ENCODE data around the gene ZBTB7B.

The ZBTB7B gene

GRCh38 chr1:155004352-155005075 is 1.9 kb downstream of the ZBTB7B start:
- no peak for TF ChIP-seq CTCF (IDR thresholded peaks at IDR 0.05)

DNA sequence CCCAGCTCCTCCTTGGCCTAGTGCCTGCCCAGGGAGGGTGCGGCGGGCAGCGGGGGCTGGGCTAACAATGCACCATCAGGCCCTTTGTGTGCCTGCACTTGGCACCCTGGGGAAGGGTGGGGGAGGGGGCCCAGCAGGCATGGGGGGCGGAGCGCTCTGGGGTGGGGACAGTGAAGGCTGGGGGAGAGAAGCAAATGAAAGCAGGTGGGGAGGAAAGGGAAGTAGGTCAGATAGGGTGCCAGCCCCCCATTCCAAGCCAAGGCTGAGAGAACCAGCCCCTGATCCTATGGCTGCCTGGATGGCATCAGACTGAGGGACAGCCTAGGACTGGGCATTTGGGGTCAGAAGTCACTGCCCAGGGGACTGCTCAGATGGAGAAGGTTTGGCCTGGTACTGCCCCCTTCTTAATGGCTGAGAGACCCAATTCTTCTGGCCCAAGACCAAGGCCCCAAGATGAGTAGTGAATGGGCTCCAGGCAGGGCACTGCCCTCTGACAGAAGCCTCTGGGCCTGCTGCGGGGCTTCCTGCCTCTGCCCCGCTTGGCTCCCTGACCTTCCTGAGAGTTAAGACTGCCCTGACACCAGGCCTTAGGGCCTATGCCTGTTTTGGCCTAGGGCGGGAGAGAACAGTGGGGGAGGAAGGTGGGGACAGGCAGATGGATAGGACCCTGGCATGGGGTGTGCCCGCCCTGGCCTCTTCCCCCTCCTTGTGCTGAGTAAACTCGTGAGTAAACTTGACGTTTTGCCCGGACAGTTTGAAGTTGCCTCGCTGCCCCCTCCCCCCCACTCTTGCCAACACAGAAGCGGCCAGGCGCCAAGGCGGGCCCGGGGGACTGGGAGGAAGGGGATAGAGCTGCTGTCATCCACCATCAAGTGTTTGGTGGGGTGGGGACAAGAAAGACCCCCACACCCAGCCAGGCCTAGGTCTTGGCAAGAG is 2.7 kb downstream of the ZBTB7B start:
- no peak for TF ChIP-seq CTCF (IDR thresholded peaks at IDR 0.05)

- no peak for TF ChIP-seq CTCF (IDR thresholded peaks at IDR 0.05)
Measured at GRCh38 chr1:155006601-155007101, 4.0 kb downstream of the ZBTB7B start.

DNA sequence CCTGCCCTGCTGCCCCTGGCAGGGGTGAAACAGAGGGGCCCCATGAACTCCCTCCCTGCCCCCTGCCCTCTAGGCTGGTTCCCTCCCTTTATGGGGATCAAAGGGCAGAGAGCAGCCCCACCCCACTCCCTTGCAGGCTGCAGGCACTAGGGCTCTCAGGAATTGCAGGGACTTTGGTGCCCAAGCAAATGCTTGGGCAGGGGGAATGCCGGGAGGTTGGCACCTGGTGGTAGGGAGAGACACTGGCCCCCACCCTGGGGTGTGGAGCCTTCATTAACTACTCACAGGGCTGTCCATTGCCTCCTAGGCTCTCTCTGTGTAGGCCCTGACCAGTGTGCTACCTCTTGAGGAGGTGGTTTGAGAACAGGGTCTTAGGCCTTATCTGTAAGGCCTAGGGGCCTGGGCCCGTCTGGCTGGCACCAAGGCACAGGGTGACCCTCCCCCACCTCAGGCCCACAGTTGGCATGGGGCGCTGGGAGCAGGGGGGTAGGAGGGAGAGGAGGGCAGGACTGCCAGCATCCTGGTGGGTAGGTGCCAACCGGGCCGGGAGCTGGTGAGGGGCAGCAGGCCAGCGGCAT is 4.7 kb downstream of the ZBTB7B start:
- no peak for TF ChIP-seq CTCF (IDR thresholded peaks at IDR 0.05)

- no peak for TF ChIP-seq CTCF (IDR thresholded peaks at IDR 0.05)
Measured at GRCh38 chr1:155008015-155008941, 5.7 kb downstream of the ZBTB7B start.

GRCh38 chr1:155009221-155009711 is 6.7 kb downstream of the ZBTB7B start:
- no peak for TF ChIP-seq CTCF (IDR thresholded peaks at IDR 0.05)
